GM23338 (cell line): ENCODE measurements around the gene JAG1.

Experiments
- CREB1 ChIP-seq: fragments of 250-450 bp; sonication (Bioruptor Pico); IDR thresholded peaks from 2 replicates; pipeline ENCODE4 v1.5.0; 2020; ENCODE audit warnings: low read depth, mild to moderate bottlenecking, moderate library complexity
- CTCF ChIP-seq, 2 experiments: fragments of 200-600 bp in 1 of 2; sonication (generic) in 1 of 2; conservative IDR thresholded peaks; 2 replicates each; pipeline versions ENCODE4 v1.5.1 to v1.6.1; 2016 to 2017; ENCODE audit warnings: antibody characterized with exemption in 2 of 2, low read depth in 2 of 2, mild to moderate bottlenecking in 2 of 2, moderate library complexity in 1 of 2
- EZH2 ChIP-seq: fragments of 200-600 bp; sonication (generic); IDR thresholded peaks from one replicate; pipeline ENCODE4 v1.8.0; 2017; ENCODE audit warnings: antibody characterized with exemption, mild to moderate bottlenecking, low read depth; ENCODE audit not compliant: unreplicated experiment
- JUNB ChIP-seq: IDR thresholded peaks from one replicate; pipeline ENCODE4 v1.6.1; 2016; ENCODE audit warnings: antibody characterized with exemption; ENCODE audit not compliant: unreplicated experiment
- NANOG ChIP-seq: IDR thresholded peaks from 2 replicates; pipeline ENCODE4 v1.6.1; 2016; ENCODE audit warnings: antibody characterized with exemption, borderline replicate concordance
- POLR2AphosphoS5 ChIP-seq: IDR thresholded peaks from 2 replicates; pipeline ENCODE4 v1.6.1; 2016; ENCODE audit warnings: antibody characterized with exemption, low read depth
- ZNF331 ChIP-seq: fragments of 250-450 bp; sonication (Bioruptor Pico); IDR thresholded peaks from 2 replicates; pipeline ENCODE4 v1.5.0; 2020; ENCODE audit warnings: low read depth, mild to moderate bottlenecking, moderate library complexity
- TF ChIP-seq, protein P1 (sequence below): IDR thresholded peaks from one replicate; pipeline ENCODE4 v1.6.1; 2018; ENCODE audit warnings: antibody characterized with exemption; ENCODE audit not compliant: unreplicated experiment
- TF ChIP-seq, protein P2 (sequence below): IDR thresholded peaks from 2 replicates; pipeline ENCODE4 v1.6.1; 2016; ENCODE audit warnings: antibody characterized with exemption

DNA sequence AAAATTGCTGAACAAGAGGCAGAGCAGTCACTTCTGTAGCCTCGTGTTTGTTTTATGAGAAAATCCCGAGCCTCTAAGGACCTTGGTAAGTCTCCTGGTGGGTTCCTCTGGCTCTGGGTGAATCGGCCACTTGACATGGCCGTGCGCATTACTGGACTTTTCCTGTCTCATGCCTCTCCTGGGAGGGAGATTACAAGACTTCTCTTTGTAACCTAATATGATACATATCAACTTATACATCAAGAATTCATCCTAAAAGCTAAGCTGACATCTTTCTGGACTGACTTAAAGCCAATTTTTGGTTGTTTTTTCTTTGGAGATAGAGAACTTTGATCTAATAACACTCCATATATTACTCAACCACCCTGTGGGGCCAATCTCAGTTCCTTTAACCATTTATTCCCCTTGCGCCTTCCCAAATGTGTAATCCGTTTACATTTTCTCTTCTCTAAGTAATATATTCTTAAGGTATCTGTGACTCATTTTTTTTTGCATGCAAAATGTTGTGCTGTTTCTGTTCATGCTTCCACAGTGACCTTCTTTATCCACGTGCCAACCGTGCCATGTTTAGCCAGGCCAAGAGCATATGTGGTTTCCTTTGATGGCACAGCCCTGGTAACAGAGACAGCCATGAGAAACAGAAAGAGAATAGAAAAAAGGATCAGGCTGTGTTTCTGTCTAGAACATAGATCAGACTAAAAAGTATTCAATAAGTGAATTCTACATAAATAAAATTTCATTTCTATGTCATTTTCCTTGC is 47.5 kb upstream of the JAG1 start:
- TF ChIP-seq CTCF (conservative IDR thresholded peaks at IDR 0.05; ENCODE audit: low read depth in 2 of 2) (no peak), CREB1 (no peak), EZH2 (no peak), POLR2AphosphoS5 (no peak), JUNB (no peak), NANOG (no peak), ZNF331 (no peak)
- TF ChIP-seq, protein P1, sequence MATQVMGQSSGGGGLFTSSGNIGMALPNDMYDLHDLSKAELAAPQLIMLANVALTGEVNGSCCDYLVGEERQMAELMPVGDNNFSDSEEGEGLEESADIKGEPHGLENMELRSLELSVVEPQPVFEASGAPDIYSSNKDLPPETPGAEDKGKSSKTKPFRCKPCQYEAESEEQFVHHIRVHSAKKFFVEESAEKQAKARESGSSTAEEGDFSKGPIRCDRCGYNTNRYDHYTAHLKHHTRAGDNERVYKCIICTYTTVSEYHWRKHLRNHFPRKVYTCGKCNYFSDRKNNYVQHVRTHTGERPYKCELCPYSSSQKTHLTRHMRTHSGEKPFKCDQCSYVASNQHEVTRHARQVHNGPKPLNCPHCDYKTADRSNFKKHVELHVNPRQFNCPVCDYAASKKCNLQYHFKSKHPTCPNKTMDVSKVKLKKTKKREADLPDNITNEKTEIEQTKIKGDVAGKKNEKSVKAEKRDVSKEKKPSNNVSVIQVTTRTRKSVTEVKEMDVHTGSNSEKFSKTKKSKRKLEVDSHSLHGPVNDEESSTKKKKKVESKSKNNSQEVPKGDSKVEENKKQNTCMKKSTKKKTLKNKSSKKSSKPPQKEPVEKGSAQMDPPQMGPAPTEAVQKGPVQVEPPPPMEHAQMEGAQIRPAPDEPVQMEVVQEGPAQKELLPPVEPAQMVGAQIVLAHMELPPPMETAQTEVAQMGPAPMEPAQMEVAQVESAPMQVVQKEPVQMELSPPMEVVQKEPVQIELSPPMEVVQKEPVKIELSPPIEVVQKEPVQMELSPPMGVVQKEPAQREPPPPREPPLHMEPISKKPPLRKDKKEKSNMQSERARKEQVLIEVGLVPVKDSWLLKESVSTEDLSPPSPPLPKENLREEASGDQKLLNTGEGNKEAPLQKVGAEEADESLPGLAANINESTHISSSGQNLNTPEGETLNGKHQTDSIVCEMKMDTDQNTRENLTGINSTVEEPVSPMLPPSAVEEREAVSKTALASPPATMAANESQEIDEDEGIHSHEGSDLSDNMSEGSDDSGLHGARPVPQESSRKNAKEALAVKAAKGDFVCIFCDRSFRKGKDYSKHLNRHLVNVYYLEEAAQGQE: no peak
- TF ChIP-seq, protein P2, sequence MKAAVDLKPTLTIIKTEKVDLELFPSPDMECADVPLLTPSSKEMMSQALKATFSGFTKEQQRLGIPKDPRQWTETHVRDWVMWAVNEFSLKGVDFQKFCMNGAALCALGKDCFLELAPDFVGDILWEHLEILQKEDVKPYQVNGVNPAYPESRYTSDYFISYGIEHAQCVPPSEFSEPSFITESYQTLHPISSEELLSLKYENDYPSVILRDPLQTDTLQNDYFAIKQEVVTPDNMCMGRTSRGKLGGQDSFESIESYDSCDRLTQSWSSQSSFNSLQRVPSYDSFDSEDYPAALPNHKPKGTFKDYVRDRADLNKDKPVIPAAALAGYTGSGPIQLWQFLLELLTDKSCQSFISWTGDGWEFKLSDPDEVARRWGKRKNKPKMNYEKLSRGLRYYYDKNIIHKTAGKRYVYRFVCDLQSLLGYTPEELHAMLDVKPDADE: no peak
